Measurements from ENCODE around the gene CENPC.

Gene CENPC

DNA sequence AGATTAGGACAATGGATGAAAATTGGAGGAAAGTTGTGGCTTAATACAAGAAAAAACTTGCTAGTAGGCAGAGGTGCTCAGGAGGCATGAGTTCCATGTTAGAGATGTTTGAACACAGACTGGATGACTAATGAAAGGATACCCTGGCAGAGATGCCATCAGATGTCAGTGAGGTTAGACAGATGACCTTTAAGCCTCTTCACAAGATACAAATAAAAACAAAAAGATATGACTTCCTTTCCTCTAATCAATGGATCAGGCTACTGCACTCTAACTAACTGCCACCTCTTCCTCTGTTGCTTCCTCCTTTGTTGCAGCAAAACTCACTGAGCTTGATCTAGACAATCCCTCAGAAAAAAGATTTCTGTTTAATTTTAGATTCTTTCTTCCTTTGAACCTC is 27.9 kb upstream of the CENPC start:
- Histone ChIP-seq H3K27me3 (replicated peaks; ENCODE audit: insufficient read depth, low read length) (no peaks in the 10 kb centered on the region), H2AFZ (ENCODE audit: low read length) (no peak overlapping the region), H3K36me3 (replicated peaks; ENCODE audit: insufficient read depth, low read length) (no peaks in the 10 kb centered on the region), H3K4me3 (ENCODE audit: low read length) (no peak overlapping the region), H3F3A (ENCODE audit: insufficient read depth, low read length) (peaks cover 16% of the 10 kb centered on the region; the same call in 1 of the 2 replicates), H3K79me2 (ENCODE audit: low read length) (no peaks in the 10 kb centered on the region), H3K27ac (ENCODE audit: low read length) (no peak overlapping the region), H3K4me1 (ENCODE audit: low read length) (peaks cover 24% of the 10 kb centered on the region), H3K9ac (ENCODE audit: low read length) (no peak overlapping the region), H3K9me3 (replicated peaks; ENCODE audit: insufficient read depth, low read length) (no peaks in the 10 kb centered on the region), H3K9me2 (replicated peaks; ENCODE audit: insufficient read depth, low read length) (no peaks in the 10 kb centered on the region), H4K20me1 (ENCODE audit: insufficient read depth, low read length) (no peaks in the 10 kb centered on the region), H3K4me2 (ENCODE audit: low read depth, low read length) (no peak overlapping the region)
- no peak for DNase-seq
- TF ChIP-seq EZH2 (optimal IDR thresholded peaks at IDR 0.05; ENCODE audit: low read depth, low read length), result no peak
- TF ChIP-seq EZH2phosphoT487 (IDR thresholded peaks at IDR 0.05; ENCODE audit: low read length), result no peak
- TF ChIP-seq, protein P1, sequence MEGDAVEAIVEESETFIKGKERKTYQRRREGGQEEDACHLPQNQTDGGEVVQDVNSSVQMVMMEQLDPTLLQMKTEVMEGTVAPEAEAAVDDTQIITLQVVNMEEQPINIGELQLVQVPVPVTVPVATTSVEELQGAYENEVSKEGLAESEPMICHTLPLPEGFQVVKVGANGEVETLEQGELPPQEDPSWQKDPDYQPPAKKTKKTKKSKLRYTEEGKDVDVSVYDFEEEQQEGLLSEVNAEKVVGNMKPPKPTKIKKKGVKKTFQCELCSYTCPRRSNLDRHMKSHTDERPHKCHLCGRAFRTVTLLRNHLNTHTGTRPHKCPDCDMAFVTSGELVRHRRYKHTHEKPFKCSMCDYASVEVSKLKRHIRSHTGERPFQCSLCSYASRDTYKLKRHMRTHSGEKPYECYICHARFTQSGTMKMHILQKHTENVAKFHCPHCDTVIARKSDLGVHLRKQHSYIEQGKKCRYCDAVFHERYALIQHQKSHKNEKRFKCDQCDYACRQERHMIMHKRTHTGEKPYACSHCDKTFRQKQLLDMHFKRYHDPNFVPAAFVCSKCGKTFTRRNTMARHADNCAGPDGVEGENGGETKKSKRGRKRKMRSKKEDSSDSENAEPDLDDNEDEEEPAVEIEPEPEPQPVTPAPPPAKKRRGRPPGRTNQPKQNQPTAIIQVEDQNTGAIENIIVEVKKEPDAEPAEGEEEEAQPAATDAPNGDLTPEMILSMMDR (IDR thresholded peaks at IDR 0.05; ENCODE audit: low read length), result no peak

DNA sequence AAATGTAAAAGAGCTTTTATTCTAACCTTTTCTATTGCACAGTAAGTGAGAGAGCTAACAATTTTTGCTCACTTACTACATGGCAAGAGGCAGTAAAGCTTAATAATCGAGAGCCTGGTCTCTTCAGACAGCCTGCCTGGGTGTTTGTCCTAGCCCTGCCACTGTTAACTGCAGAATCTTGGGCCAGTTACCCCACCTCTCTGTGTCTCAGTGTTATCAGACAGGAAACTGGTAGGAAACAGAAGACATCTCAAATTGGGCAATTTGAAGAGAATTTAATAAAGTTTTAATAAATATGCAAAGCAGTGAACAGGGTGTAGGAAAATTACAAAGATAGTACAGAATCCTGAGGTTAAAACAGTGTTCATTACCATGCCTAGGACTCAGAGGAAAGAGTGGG is 26.7 kb upstream of the CENPC start:
- Histone ChIP-seq H3K9ac (ENCODE audit: low read length) (no peak overlapping the region), H4K20me1 (ENCODE audit: insufficient read depth, low read length) (no peaks in the 10 kb centered on the region), H3K4me1 (ENCODE audit: low read length) (peaks cover 20% of the 10 kb centered on the region), H3K36me3 (replicated peaks; ENCODE audit: insufficient read depth, low read length) (no peaks in the 10 kb centered on the region), H2AFZ (ENCODE audit: low read length) (no peak overlapping the region), H3K9me2 (replicated peaks; ENCODE audit: insufficient read depth, low read length) (no peaks in the 10 kb centered on the region), H3K9me3 (replicated peaks; ENCODE audit: insufficient read depth, low read length) (no peaks in the 10 kb centered on the region), H3K4me3 (ENCODE audit: low read length) (no peak overlapping the region), H3F3A (ENCODE audit: insufficient read depth, low read length) (peaks cover 16% of the 10 kb centered on the region; the same call in 1 of the 2 replicates), H3K27me3 (replicated peaks; ENCODE audit: insufficient read depth, low read length) (no peaks in the 10 kb centered on the region), H3K4me2 (ENCODE audit: low read depth, low read length) (no peak overlapping the region), H3K27ac (ENCODE audit: low read length) (no peak overlapping the region), H3K79me2 (ENCODE audit: low read length) (no peaks in the 10 kb centered on the region)
- TF ChIP-seq, protein P1 (IDR thresholded peaks at IDR 0.05; ENCODE audit: low read length), result no peak
- TF ChIP-seq EZH2phosphoT487 (IDR thresholded peaks at IDR 0.05; ENCODE audit: low read length) (no peak), EZH2 (optimal IDR thresholded peaks at IDR 0.05; ENCODE audit: low read depth, low read length) (no peak)
- no peak for DNase-seq

DNA sequence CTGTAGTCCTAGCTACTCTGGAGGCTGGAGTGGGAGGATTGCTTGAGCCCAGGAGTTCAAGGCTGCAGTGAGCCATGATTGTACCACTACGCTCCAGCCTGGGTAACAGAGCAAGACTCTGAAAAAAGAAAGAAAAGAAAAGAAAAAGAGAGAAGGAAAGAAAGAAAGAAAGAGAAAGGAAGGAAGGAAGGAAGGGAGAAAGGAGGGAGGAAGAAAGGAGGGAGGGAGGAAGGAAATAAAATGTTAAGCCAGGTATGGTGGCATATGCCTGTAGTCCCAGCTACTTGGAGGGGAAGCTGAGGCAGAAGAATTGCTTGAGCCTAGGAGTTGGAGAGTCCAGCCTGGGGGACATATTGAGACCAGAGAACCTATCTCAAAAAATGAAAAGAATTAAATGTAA is 25.2 kb upstream of the CENPC start:
- Histone ChIP-seq H3K79me2 (ENCODE audit: low read length) (no peaks in the 10 kb centered on the region), H4K20me1 (ENCODE audit: insufficient read depth, low read length) (no peaks in the 10 kb centered on the region), H3K27me3 (replicated peaks; ENCODE audit: insufficient read depth, low read length) (no peaks in the 10 kb centered on the region), H3K36me3 (replicated peaks; ENCODE audit: insufficient read depth, low read length) (no peaks in the 10 kb centered on the region), H2AFZ (ENCODE audit: low read length) (no peak overlapping the region), H3K9me3 (replicated peaks; ENCODE audit: insufficient read depth, low read length) (no peaks in the 10 kb centered on the region), H3K9me2 (replicated peaks; ENCODE audit: insufficient read depth, low read length) (no peaks in the 10 kb centered on the region), H3K27ac (ENCODE audit: low read length) (no peak overlapping the region), H3K9ac (ENCODE audit: low read length) (no peak overlapping the region), H3K4me2 (ENCODE audit: low read depth, low read length) (no peak overlapping the region), H3F3A (ENCODE audit: insufficient read depth, low read length) (peaks cover 7% of the 10 kb centered on the region; the same call in 1 of the 2 replicates), H3K4me3 (ENCODE audit: low read length) (no peak overlapping the region), H3K4me1 (ENCODE audit: low read length) (peaks cover 8% of the 10 kb centered on the region)
- no peak for DNase-seq
- no peak for TF ChIP-seq EZH2phosphoT487 (IDR thresholded peaks at IDR 0.05; ENCODE audit: low read length)
- no peak for TF ChIP-seq EZH2 (optimal IDR thresholded peaks at IDR 0.05; ENCODE audit: low read depth, low read length)
- TF ChIP-seq, protein P1 (IDR thresholded peaks at IDR 0.05; ENCODE audit: low read length), result no peak

Measured in MM.1S (cell line).